Mesothelial cell of epicardium (in vitro differentiated cells): ENCODE data around the gene MYH11. TPM values are rescaled to one million over a fixed set of nuclear protein-coding genes. Genes with fewer than 3 reads are reported as not detected.

Experiments
- DNase-seq, 2 experiments: peaks; one replicate each; pipeline ENCODE4 v3.0.0; 2021; ENCODE audit warnings: low spot score in 2 of 2; ENCODE audit not compliant: unreplicated experiment in 2 of 2
- H3K27ac Mint-ChIP-seq: 2 replicates; pipeline ENCODE4 v1.8.0; 2021; ENCODE audit warnings: mixed read lengths
- H3K27me3 Mint-ChIP-seq: 2 replicates; pipeline ENCODE4 v1.8.0; 2021; ENCODE audit warnings: low read depth, mixed read lengths
- H3K36me3 Mint-ChIP-seq: 2 replicates; pipeline ENCODE4 v1.8.0; 2021; ENCODE audit warnings: mixed read lengths
- H3K4me1 Mint-ChIP-seq: 2 replicates; pipeline ENCODE4 v1.8.0; 2021; ENCODE audit warnings: mixed read lengths
- H3K4me3 Mint-ChIP-seq: 2 replicates; pipeline ENCODE4 v1.8.0; 2021; ENCODE audit warnings: mild to moderate bottlenecking, moderate library complexity, mixed read lengths
- H3K9me3 Mint-ChIP-seq: 2 replicates; pipeline ENCODE4 v1.8.0; 2021; ENCODE audit warnings: mixed read lengths
- total RNA-seq: library from RNA; stranded (reverse); gene quantifications from 3 replicates; pipeline ENCODE4 v1.2.1, GENCODE V29; 2021
- TF ChIP-seq, protein P1 (sequence below): fragments of 200-600 bp; sonication (generic); IDR thresholded peaks from one replicate; pipeline ENCODE4 v1.5.0; 2021; ENCODE audit warnings: antibody characterized with exemption; ENCODE audit not compliant: unreplicated experiment

The MYH11 gene
- total RNA-seq, 1 donor from 2014 or later: 0.58 TPM

DNA sequence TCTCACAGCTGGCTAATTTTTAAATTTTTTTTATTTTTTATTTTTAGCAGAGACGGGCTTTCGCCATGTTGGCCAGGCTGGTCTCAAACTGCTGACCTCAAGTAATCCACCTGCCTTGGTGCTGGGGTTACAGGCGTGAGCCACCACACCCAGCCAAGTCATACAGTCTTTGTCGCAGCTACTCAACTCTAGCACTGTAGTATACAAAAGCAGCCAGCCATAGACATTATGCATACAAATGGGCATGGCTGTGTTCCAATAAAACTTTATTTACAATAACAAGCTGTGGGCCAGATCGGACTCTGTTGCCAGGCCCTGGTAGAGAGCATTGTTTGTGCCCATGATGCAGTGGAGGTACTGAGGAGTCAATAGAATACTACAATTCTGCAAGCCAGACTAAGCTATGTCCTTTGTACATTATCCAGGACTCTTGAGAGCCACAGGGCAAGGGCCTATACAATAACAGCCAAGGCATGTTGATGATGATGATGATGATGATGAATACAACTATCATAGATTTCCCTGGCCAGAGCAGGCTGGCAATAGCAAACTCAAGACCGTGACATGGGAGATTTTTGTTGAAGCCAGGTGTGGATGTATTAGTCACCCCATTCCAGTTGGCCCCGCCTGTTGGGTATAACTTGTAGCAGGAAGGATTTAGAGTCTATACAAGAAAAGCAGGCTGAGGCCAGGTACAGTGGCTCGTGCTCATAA, 101.8 kb downstream of the MYH11 start:
- Mint-ChIP-seq H3K36me3 (no peaks in the 10 kb centered on the region), H3K4me3 (no peak overlapping the region)
- TF ChIP-seq, protein P1, sequence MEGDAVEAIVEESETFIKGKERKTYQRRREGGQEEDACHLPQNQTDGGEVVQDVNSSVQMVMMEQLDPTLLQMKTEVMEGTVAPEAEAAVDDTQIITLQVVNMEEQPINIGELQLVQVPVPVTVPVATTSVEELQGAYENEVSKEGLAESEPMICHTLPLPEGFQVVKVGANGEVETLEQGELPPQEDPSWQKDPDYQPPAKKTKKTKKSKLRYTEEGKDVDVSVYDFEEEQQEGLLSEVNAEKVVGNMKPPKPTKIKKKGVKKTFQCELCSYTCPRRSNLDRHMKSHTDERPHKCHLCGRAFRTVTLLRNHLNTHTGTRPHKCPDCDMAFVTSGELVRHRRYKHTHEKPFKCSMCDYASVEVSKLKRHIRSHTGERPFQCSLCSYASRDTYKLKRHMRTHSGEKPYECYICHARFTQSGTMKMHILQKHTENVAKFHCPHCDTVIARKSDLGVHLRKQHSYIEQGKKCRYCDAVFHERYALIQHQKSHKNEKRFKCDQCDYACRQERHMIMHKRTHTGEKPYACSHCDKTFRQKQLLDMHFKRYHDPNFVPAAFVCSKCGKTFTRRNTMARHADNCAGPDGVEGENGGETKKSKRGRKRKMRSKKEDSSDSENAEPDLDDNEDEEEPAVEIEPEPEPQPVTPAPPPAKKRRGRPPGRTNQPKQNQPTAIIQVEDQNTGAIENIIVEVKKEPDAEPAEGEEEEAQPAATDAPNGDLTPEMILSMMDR: no peak

DNA sequence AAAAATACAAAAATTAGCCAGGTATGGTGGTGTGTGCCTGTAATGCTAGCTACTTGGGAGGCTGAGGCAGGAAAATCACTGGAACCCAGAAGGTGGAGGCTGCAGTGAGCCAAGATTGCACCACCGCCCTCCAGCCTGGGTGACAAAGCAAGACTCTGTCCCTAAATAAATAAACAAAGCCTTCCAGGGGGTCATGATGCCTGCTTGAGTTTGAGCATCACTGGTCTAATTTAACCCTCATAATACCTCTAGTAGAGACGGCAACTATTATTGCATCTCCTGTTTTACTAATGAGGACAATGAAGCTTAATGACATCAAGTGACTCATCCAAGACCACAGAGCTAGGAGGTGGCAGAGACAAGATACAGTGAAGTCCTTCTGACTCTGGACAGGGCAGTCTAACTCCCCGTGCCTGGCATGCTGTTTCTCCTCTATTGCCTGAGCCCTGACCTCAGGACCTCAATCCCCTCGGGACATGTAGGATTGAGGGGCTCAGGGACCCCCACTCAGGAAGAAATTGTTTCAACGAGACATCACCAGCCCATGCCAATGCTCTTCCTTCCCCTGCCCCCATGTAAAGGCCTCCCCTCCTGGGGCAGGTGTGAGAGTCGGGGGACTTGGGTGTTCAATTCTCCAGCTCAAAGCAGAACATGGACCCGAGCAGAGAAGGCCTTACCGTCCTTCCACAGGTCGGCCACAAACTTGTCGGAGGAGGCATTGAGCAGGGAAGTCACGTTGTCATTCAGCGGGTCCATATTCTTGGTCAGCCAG, 103.9 kb downstream of the MYH11 start:
- no peaks in the 10 kb centered on the region for H3K36me3 Mint-ChIP-seq
- DNase-seq: no peak
- peaks cover 11% of the 10 kb centered on the region for H3K27me3 Mint-ChIP-seq
- H3K27ac Mint-ChIP-seq: no peak overlapping the region
- TF ChIP-seq, protein P1: no peak
- no peak overlapping the region for H3K4me3 Mint-ChIP-seq
- H3K4me1 Mint-ChIP-seq: no peaks in the 10 kb centered on the region
- H3K9me3 Mint-ChIP-seq: no peaks in the 10 kb centered on the region

More for the DNA sequence above, 101.8 kb downstream of the MYH11 start:
- peaks cover 13% of the 10 kb centered on the region for H3K27me3 Mint-ChIP-seq
- no peaks in the 10 kb centered on the region for H3K4me1 Mint-ChIP-seq
- no peak overlapping the region for H3K27ac Mint-ChIP-seq
- DNase-seq: no peak
- no peaks in the 10 kb centered on the region for H3K9me3 Mint-ChIP-seq

DNA sequence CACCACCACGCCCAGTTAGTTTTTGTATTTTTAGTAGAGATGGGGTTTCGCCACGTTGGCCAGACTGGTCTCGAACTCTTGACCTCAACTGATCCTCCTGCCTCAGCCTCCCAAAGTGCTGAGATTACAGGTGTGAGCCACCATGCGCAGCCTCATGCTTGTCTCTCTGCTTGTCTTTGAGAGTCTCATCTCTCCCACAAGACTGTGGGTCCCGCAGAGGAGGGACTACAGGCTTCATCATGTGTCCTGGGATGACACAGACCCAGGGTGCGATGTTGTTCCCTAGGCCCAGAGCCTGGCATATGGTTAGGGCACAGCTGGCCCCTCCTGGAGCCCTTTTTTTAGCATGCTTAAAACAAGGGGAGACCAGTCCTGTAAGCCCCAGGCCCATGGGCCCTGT, 104.9 kb downstream of the MYH11 start:
- Mint-ChIP-seq H3K27ac (no peak overlapping the region), H3K4me3 (no peak overlapping the region), H3K36me3 (no peaks in the 10 kb centered on the region), H3K4me1 (no peaks in the 10 kb centered on the region), H3K9me3 (no peaks in the 10 kb centered on the region), H3K27me3 (peaks cover 6% of the 10 kb centered on the region)
- TF ChIP-seq, protein P1: no peak
- DNase-seq: no peak

DNA sequence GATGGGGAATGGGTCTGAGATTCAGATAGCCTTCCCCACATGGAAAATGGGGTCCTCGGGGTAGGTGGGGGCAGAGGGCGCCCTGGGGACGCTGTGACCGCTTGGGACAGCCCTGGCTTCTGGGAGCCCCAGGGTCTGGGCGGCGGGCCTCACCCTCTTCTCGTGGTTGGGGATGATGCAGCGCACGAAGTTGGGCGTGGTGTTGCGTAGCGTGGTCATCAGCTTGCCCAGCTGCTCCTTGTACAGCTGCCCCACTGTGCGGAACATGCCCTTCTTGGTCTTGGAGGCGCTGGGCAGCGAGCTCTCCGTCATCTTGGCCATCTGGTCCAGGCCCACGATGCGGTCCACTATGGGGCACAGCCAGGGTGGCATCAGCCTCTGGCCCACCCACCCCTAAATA, 106.8 kb downstream of the MYH11 start:
- H3K36me3 Mint-ChIP-seq: no peaks in the 10 kb centered on the region
- DNase-seq: no peak
- H3K9me3 Mint-ChIP-seq: no peaks in the 10 kb centered on the region
- no peak overlapping the region for H3K4me3 Mint-ChIP-seq
- no peaks in the 10 kb centered on the region for H3K4me1 Mint-ChIP-seq
- TF ChIP-seq, protein P1: no peak
- no peaks in the 10 kb centered on the region for H3K27me3 Mint-ChIP-seq
- H3K27ac Mint-ChIP-seq: no peak overlapping the region

DNA sequence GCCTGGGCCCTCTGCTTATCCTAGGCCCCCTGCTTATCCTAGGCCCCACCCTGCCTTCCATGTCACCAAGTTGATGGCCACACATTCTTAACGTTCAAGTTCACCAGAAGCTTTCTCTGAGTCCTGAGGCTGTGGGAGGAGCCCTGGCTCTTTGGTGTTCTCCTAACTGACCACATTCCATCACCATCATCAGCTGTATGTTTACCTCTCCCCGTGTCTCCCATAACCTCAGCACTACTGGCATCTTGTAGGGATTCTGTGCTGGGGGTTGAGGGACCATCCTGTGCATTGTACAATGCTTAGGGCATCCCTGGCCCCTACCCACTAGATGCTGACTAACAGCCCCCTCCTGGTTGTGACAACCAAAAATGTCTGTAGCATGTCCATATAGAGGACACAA, 107.5 kb downstream of the MYH11 start:
- H3K9me3 Mint-ChIP-seq: no peaks in the 10 kb centered on the region
- H3K4me1 Mint-ChIP-seq: no peaks in the 10 kb centered on the region
- no peak for DNase-seq
- H3K4me3 Mint-ChIP-seq: no peak overlapping the region
- TF ChIP-seq, protein P1: no peak
- H3K27ac Mint-ChIP-seq: no peak overlapping the region
- no peaks in the 10 kb centered on the region for H3K36me3 Mint-ChIP-seq
- no peaks in the 10 kb centered on the region for H3K27me3 Mint-ChIP-seq
